Vagina (tissue), 2 donors: Measurements from ENCODE around the gene RPLP2. TPM values are rescaled to one million over a fixed set of nuclear protein-coding genes. Genes with fewer than 3 reads are reported as not detected.

Experiments used
- DNase-seq, 2 donors: peaks; one replicate each; pipeline ENCODE4 v3.0.0-alpha.2; 2017; ENCODE audit errors: extremely low spot score in 2 of 2
- H3K27ac ChIP-seq: fragments of 200-600 bp; sonication (generic); one replicate; pipeline ENCODE4 v1.5.1; 2019
- H3K27me3 ChIP-seq: fragments of 200-600 bp; sonication (generic); one replicate; pipeline ENCODE4 v1.5.1; 2019
- H3K36me3 ChIP-seq, 2 donors: fragments of 200-600 bp; sonication (generic); one replicate each; pipeline ENCODE4 v1.5.1; 2017 to 2019
- H3K4me1 ChIP-seq: fragments of 200-600 bp; sonication (generic); one replicate; pipeline ENCODE4 v1.5.1; 2019
- H3K4me3 ChIP-seq, 2 donors: fragments of 200-600 bp; sonication (generic); 1 replicate in 1 of 2; 2 replicates in 1 of 2; pipeline ENCODE4 v1.5.1; 2016 to 2019
- H3K9me3 ChIP-seq: fragments of 200-600 bp; sonication (generic); one replicate; pipeline ENCODE4 v1.5.1; 2019
- POLR2A ChIP-seq, 2 donors: fragments of 450-650 bp; IDR thresholded peaks; one replicate each; pipeline ENCODE4 v1.6.1; 2017; ENCODE audit warnings: antibody characterized with exemption in 2 of 2, mild to moderate bottlenecking in 2 of 2, moderate library complexity in 2 of 2
- POLR2AphosphoS5 ChIP-seq, 2 donors: sonication (generic); formaldehyde crosslinking; IDR thresholded peaks; one replicate each; pipeline ENCODE4 v1.9.0; 2017; ENCODE audit warnings: antibody characterized with exemption in 2 of 2, mild to moderate bottlenecking in 2 of 2, low read depth in 1 of 2; ENCODE audit not compliant: insufficient read depth in 1 of 2
- intact Hi-C: fragments of 100-400 bp; cut with DNase I; formaldehyde crosslinking; loops from one replicate; pipeline ENCODE4 v1.15.1; 2023
- total RNA-seq: library from RNA; depleted of rRNA; stranded (reverse); fragments of >200 nt; gene quantifications from one replicate; pipeline ENCODE4 v1.2.3, GENCODE V29; 2016
- TF ChIP-seq, protein P1 (sequence below), 3 experiments: fragments of 450-650 bp in 2 of 3; fragments of 200-600 bp in 1 of 3; sonication (generic) in 1 of 3; IDR thresholded peaks; one replicate each; pipeline ENCODE4 v1.5.1; 2017 to 2019; ENCODE audit warnings: antibody characterized with exemption in 3 of 3, mild to moderate bottlenecking in 2 of 3, moderate library complexity in 2 of 3

Gene RPLP2
- total RNA-seq, 1 donor from 2014 or later, result 1,068 TPM

DNA sequence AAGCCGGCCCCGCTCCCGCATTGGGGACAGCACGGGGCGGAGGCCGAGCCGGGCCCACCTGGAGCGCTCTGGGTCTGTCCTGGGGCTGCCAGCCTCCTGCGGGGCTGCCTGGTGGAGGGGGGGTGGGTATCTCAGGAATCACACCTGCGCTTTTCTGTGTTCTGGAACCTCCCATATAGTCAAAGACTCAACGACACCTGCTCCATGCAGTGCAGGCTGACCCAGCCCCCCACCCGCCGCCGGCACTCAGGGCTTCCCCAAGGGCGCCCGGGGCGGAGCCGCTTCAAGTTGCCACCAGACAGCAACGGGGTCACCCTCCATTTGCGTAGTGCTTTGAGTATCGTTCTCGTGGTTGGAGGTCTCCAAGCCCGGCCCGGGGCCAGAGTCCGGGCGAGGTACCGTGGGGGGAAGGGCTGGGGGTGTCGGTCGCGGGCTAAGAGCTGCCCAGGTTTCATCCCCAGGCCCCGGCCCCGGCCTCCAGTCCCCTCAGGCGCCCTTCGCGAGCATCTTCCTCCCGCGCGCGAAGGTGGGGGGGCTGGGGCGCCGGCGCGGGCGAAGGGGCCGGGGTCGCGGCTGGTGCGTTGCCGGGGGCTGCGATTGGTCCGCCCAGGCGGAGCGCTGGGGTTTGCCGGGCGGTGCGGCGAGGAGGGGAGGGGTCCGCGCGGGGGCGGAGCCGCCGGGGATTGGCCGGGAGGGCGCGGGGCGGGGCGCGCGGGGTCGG is 39.5 kb downstream of the RPLP2 start:
- Histone ChIP-seq H3K4me1 (peaks cover 75% of the 10 kb centered on the region), H3K27me3 (no peaks in the 10 kb centered on the region), H3K27ac (peak overlapping the region; percentile 40), H3K9me3 (no peaks in the 10 kb centered on the region), H3K36me3 (no peaks in the 10 kb centered on the region), H3K4me3 (peak overlapping the region; percentile 43 to 63)
- TF ChIP-seq, protein P1, sequence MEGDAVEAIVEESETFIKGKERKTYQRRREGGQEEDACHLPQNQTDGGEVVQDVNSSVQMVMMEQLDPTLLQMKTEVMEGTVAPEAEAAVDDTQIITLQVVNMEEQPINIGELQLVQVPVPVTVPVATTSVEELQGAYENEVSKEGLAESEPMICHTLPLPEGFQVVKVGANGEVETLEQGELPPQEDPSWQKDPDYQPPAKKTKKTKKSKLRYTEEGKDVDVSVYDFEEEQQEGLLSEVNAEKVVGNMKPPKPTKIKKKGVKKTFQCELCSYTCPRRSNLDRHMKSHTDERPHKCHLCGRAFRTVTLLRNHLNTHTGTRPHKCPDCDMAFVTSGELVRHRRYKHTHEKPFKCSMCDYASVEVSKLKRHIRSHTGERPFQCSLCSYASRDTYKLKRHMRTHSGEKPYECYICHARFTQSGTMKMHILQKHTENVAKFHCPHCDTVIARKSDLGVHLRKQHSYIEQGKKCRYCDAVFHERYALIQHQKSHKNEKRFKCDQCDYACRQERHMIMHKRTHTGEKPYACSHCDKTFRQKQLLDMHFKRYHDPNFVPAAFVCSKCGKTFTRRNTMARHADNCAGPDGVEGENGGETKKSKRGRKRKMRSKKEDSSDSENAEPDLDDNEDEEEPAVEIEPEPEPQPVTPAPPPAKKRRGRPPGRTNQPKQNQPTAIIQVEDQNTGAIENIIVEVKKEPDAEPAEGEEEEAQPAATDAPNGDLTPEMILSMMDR (IDR thresholded peaks at IDR 0.05), result no peak
- TF ChIP-seq POLR2A (IDR thresholded peaks at IDR 0.05), result no peak
- no peak for TF ChIP-seq POLR2AphosphoS5 (IDR thresholded peaks at IDR 0.05; ENCODE audit: insufficient read depth in 1 of 2, low read depth in 1 of 2)
- no peak for DNase-seq
- intact Hi-C loops, result no loop called here

DNA sequence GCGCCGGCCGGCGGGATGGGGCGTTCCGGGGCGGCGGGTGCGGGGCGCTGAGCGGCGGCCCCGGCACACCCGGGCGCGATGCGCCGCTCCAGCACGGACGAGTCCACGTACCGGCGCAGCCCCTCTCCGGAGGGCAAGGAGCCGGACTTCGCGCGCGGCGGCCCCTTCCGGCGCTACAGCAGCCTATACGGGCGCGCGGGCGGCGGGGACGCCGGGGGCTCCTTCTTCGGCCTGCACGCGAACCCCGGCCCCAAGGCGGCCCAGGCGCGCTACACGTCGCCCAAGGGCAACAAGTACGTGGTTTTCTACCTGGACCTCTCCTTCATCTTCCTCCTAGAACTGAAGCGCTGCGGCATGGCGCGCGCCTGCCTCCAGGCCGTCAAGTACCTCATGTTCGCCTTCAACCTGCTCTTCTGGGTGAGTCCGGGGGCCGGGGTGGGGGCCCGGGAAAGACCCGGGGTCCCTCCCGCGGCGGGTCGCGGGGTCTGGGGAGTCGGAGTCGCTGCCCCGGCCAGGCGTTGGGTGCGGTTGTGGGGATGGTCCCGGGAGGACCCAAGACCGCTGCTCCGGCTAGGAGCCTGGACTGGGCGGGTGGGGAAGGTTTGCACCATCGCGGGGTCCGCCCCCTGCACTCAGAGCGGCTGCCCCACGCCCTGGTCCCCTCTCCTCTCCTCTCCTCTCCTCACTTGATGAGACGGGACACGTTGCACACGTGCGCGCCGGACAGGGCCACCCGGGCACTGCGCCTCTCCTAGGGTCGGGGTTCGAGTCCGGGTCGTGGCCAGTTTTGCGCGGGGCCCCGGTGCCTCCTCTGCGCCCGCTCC is 40.4 kb downstream of the RPLP2 start:
- Histone ChIP-seq H3K36me3 (no peaks in the 10 kb centered on the region), H3K27ac (no peak overlapping the region), H3K9me3 (no peaks in the 10 kb centered on the region), H3K4me1 (peaks cover 66% of the 10 kb centered on the region), H3K4me3 (peak overlapping the region; percentile 43 to 63), H3K27me3 (no peaks in the 10 kb centered on the region)
- DNase-seq, result no peak
- intact Hi-C loops, result loop anchor here (5.0 kb wide), 1 partner anchor 202 kb away; no protein-coding TSS in a partner anchor
- TF ChIP-seq POLR2A (IDR thresholded peaks at IDR 0.05), result no peak
- no peak for TF ChIP-seq POLR2AphosphoS5 (IDR thresholded peaks at IDR 0.05; ENCODE audit: insufficient read depth in 1 of 2, low read depth in 1 of 2)
- TF ChIP-seq, protein P1 (IDR thresholded peaks at IDR 0.05), result no peak

DNA sequence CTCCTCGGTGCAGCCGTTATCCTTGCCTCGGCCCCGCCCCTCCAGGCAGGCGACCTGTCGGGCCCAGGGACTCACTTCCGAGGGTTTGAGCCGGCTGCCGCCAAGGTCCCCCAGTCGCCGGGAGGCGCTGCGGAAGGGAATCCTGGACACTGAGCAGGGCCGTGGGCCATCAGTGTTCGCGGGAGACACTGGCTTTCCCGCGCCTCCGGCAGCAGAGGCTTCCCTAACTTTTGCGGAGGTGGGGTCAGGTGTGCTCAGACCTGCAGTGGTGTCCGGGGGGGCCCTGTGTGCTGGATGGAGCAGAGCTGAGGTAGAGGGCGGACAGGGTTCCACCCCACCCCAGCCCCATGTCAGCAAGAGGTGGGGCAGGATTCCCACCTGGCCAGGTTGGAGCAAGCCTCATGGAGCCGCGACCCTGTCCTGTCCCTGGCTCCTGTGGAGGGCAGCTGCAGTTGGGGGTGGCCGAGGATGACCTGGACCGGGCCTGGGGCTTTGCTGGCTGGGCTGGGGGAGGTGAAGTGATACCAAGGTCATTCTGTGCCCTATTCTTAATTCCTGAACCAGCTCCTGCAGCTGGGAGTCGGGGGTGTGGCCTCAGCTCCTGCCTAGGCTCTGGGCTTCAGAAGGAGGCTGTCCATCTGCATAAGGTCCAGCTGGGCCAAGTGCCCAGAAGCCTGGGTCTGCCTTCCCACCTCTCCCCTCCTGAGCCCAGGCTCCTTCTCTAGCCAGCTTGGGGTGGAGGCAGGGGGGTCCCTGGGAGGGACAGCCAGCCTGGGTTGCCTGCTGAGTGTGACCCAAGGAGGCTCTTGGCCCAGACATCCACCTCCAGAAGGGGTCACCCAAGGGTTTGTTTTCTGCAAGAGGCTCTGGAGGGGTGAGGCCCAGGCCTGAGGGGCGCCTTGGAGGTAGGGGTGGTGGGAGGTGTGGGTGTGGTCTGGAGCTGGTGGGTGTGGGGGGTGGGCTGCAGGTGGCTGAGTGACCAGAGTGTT is 41.3 kb downstream of the RPLP2 start:
- TF ChIP-seq POLR2AphosphoS5 (IDR thresholded peaks at IDR 0.05; ENCODE audit: insufficient read depth in 1 of 2, low read depth in 1 of 2) (no peak), POLR2A (IDR thresholded peaks at IDR 0.05) (no peak)
- TF ChIP-seq, protein P1 (IDR thresholded peaks at IDR 0.05), result no peak
- Histone ChIP-seq H3K27me3 (no peaks in the 10 kb centered on the region), H3K27ac (no peak overlapping the region), H3K4me3 (no peak overlapping the region), H3K36me3 (no peaks in the 10 kb centered on the region), H3K4me1 (peaks cover 63% of the 10 kb centered on the region), H3K9me3 (no peaks in the 10 kb centered on the region)
- no peak for DNase-seq
- intact Hi-C loops, result loop anchor here (5.0 kb wide), 1 partner anchor 201 kb away; no protein-coding TSS in a partner anchor

DNA sequence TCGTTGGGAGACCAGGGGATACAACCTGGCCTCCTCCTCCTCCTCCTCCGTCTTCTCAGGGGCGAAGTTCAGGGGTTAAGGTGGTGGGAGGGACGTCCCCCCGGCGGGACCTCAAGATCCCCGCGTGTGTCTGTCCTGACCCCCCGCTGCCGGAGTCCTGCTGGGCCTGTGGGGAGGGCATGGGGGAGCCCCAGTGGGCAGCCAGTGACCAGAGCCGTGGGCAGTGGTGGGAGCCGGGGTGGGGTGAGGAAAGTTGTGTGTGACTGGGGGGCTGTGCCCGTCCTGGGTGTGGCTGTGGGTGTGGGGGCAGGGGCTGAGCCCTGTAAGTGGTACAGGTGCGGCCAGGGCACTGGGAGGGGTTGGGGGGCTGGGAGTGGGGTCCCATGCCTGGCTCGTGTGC is 43.0 kb downstream of the RPLP2 start:
- Histone ChIP-seq H3K4me1 (peaks cover 56% of the 10 kb centered on the region), H3K27ac (no peak overlapping the region), H3K36me3 (no peaks in the 10 kb centered on the region), H3K27me3 (no peaks in the 10 kb centered on the region), H3K9me3 (no peaks in the 10 kb centered on the region), H3K4me3 (no peak overlapping the region)
- TF ChIP-seq, protein P1 (IDR thresholded peaks at IDR 0.05), result no peak
- TF ChIP-seq POLR2AphosphoS5 (IDR thresholded peaks at IDR 0.05; ENCODE audit: insufficient read depth in 1 of 2, low read depth in 1 of 2), result no peak
- no peak for TF ChIP-seq POLR2A (IDR thresholded peaks at IDR 0.05)
- no peak for DNase-seq
- intact Hi-C loops, result loop anchor here (5.0 kb wide), 1 partner anchor 200 kb away; no protein-coding TSS in a partner anchor
